ENCODE data around the gene DNAAF9. TPM values are rescaled to one million over a fixed set of nuclear protein-coding genes. Genes with fewer than 3 reads are reported as not detected.

Gene DNAAF9
- total and polyA plus RNA-seq, 12 donors = 6.4 to 32.2 (median 22.6) TPM

- Histone ChIP-seq H3K27me3 (no peaks in the 10 kb centered on the region), H3K4me1 (peaks cover 0 to 30% (median 3%) of the 10 kb centered on the region in 9 donors), H3K27ac (peak overlapping the region in 4 of 10 donors; percentile 28 to 64 (median 54)), H3K36me3 (peaks cover 0 to 80% (median 20%) of the 10 kb centered on the region in 9 donors), H3K9me3 (no peaks in the 10 kb centered on the region), H3K4me3 (no peak overlapping the region)
- DNase-seq (no peak), ATAC-seq (peak in 2 of 8 donors; percentile 31 to 42)
- no peak for TF ChIP-seq CTCF (IDR thresholded peaks at IDR 0.05)
- WGBS, 2 donors = 58 to 64% methylated on average over 3 of the region's 3 CpGs
- intact Hi-C loops (cut with DNase I) = loop anchor here in 1 of 10 donors (1.0 kb wide), 1 partner anchor 12 kb away; no protein-coding TSS in a partner anchor
These were observed 46.7 kb downstream of the DNAAF9 start for GRCh38 chr20:3360752-3361151.

GRCh38 chr20:3358676-3359340 lies 48.7 kb downstream of the DNAAF9 start:
- intact Hi-C loops (cut with DNase I) = loop anchor here in 1 of 10 donors (10.0 kb wide), 1 partner anchor 46 kb away; the partner anchor contains the start of gene DNAAF9
- H3K27me3 ChIP-seq = no peaks in the 10 kb centered on the region
- no peaks in the 10 kb centered on the region for H3K9me3 ChIP-seq
- TF ChIP-seq CTCF (IDR thresholded peaks at IDR 0.05) = peak in 2 of 9 donors; percentile 25 to 28
- peaks cover 0 to 49% (median 9%) of the 10 kb centered on the region in 9 donors for H3K4me1 ChIP-seq
- 84 to 89% methylated on average over 5 of the region's 5 CpGs for WGBS, 2 donors
- peak overlapping the region in 1 of 10 donors; percentile 54 for H3K27ac ChIP-seq
- peak in 4 of 8 donors; percentile 39 to 54 (median 48) for ATAC-seq
- DNase-seq = no peak
- no peak overlapping the region for H3K4me3 ChIP-seq
- peaks cover 0 to 79% (median 18%) of the 10 kb centered on the region in 9 donors for H3K36me3 ChIP-seq

Other genes starting within 250 kb of the DNAAF9 start
- gene FASTKD5, start 247.8 kb downstream of the DNAAF9 start, total RNA-seq = 10 to 100 TPM; 22.1 to 32.4 (median 27.9) TPM
- gene FASTKD5, start 247.8 kb downstream of the DNAAF9 start, polyA plus RNA-seq = 10 to 100 TPM in 1 of 2 donors, 1 to 10 TPM in 1; 7.5 to 22.7 TPM
- 1 to 10 TPM; 3.0 to 5.9 (median 4.0) TPM for gene UBOX5, start 247.8 kb downstream of the DNAAF9 start, total RNA-seq
- gene UBOX5, start 247.8 kb downstream of the DNAAF9 start, polyA plus RNA-seq = 1 to 10 TPM; 2.1 to 3.3 TPM
- gene LZTS3, start 234.1 kb downstream of the DNAAF9 start, total RNA-seq = 10 to 100 TPM in 4 of 10 donors, 1 to 10 TPM in 6; 7.1 to 27.0 (median 9.7) TPM
- gene LZTS3, start 234.1 kb downstream of the DNAAF9 start, polyA plus RNA-seq = 1 to 10 TPM; 7.9 to 9.1 TPM
- gene DDRGK1, start 203.0 kb downstream of the DNAAF9 start, total RNA-seq = 10 to 100 TPM; 25.2 to 48.4 (median 29.4) TPM
- gene DDRGK1, start 203.0 kb downstream of the DNAAF9 start, polyA plus RNA-seq = 10 to 100 TPM; 31.0 to 77.1 TPM
- gene ITPA, start 198.2 kb downstream of the DNAAF9 start, total RNA-seq = 10 to 100 TPM; 15.8 to 26.3 (median 21.5) TPM
- 10 to 100 TPM; 51.1 to 53.6 TPM for gene ITPA, start 198.2 kb downstream of the DNAAF9 start, polyA plus RNA-seq
- 1 to 10 TPM in 1 of 10 donors, under 1 TPM in 9; 0.06 to 1.6 (median 0.45) TPM for gene SLC4A11, start 168.5 kb downstream of the DNAAF9 start, total RNA-seq
- under 1 TPM; 0.19 to 0.51 TPM for gene SLC4A11, start 168.5 kb downstream of the DNAAF9 start, polyA plus RNA-seq
- 10 to 100 TPM; 30.9 to 44.0 (median 38.6) TPM for gene ATRN, start 63.3 kb upstream of the DNAAF9 start, total RNA-seq
- 1 to 10 TPM; 4.6 to 8.3 TPM for gene ATRN, start 63.3 kb upstream of the DNAAF9 start, polyA plus RNA-seq